ENCODE data around the gene TM4SF20. TPM values are rescaled to one million over a fixed set of nuclear protein-coding genes. Genes with fewer than 3 reads are reported as not detected.

TM4SF20 gene
- total RNA-seq, 1 donor from 2014 or later = not detected

DNA sequence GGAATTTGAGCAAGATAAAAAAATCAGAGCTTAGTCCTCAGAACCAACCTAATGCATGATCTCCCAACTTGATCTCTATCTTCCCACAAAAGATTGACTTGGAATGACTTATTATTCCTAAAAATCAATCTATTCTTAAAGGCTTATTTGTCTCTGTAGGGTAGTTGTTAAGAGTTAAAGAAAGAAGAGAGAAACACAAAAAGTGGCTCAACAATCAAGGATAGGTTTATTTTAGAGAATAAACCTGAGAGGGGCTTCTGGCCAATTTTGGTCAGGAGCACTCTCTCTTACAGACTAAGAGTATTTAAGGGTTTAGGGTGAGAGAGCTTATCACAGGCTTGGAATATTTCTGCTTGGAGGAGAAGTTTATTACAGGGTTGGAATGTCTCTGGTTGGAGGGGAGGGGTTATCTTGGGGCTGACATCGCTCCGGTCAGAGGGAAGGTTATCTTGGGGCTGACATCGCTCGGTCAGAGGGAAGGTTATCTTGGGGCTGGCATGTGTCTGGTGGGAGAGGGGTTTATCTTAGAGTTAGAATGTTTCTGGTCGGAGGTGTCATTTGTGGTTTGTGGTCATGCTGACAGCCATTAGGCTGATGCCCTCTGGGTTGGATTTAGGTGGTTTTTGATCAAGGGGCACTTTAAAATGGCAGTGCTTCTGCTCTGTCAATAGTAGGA, 56.4 kb downstream of the TM4SF20 start:
- H3K4me3 ChIP-seq (ENCODE audit: low read depth, low read length) = no peak overlapping the region
- no peaks in the 10 kb centered on the region for H3K36me3 ChIP-seq (ENCODE audit: control insufficient read depth, insufficient read depth, low read length)
- TF ChIP-seq CTCF (IDR thresholded peaks at IDR 0.05; ENCODE audit: insufficient read depth, low read length, poor library complexity, severe bottlenecking) = no peak
- DNase-seq (ENCODE audit: low read depth) = no peak
- H3K27me3 ChIP-seq (ENCODE audit: control insufficient read depth, insufficient read depth, low read length) = no peaks in the 10 kb centered on the region

GRCh38 chr2:227320305-227321094, 58.6 kb downstream of the TM4SF20 start:
- Histone ChIP-seq H3K27me3 (ENCODE audit: control insufficient read depth, insufficient read depth, low read length) (no peaks in the 10 kb centered on the region), H3K4me3 (ENCODE audit: low read depth, low read length) (no peak overlapping the region), H3K36me3 (ENCODE audit: control insufficient read depth, insufficient read depth, low read length) (no peaks in the 10 kb centered on the region)
- no peak for TF ChIP-seq CTCF (IDR thresholded peaks at IDR 0.05; ENCODE audit: insufficient read depth, low read length, poor library complexity, severe bottlenecking)
- no peak for DNase-seq (ENCODE audit: low read depth)

DNA sequence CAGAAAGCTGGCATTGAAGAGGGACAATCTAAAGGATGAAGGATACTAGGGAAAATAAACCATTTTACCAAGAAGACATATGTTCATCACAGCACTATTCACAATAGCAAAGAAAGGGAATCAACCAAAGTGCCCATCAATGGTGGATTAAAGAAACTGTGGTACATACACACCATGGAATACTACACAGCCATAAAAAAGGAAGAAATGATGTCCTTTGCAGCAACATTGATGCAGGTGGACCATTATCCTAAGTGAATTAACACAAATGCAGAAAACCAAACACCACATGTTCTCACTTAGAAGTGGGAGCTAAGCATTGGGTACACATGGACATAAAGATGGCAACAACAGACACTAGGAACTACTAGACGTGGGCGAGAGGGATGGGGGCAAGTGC, 61.3 kb downstream of the TM4SF20 start:
- no peaks in the 10 kb centered on the region for H3K27me3 ChIP-seq (ENCODE audit: control insufficient read depth, insufficient read depth, low read length)
- TF ChIP-seq CTCF (IDR thresholded peaks at IDR 0.05; ENCODE audit: insufficient read depth, low read length, poor library complexity, severe bottlenecking) = no peak
- no peaks in the 10 kb centered on the region for H3K36me3 ChIP-seq (ENCODE audit: control insufficient read depth, insufficient read depth, low read length)
- DNase-seq (ENCODE audit: low read depth) = no peak
- no peak overlapping the region for H3K4me3 ChIP-seq (ENCODE audit: low read depth, low read length)

- no peak overlapping the region for H3K4me3 ChIP-seq (ENCODE audit: low read depth, low read length)
- H3K27me3 ChIP-seq (ENCODE audit: control insufficient read depth, insufficient read depth, low read length) = no peaks in the 10 kb centered on the region
- TF ChIP-seq CTCF (IDR thresholded peaks at IDR 0.05; ENCODE audit: insufficient read depth, low read length, poor library complexity, severe bottlenecking) = no peak
- H3K36me3 ChIP-seq (ENCODE audit: control insufficient read depth, insufficient read depth, low read length) = no peaks in the 10 kb centered on the region
- DNase-seq (ENCODE audit: low read depth) = no peak
These were observed 65.8 kb downstream of the TM4SF20 start for GRCh38 chr2:227313310-227313709.

DNA sequence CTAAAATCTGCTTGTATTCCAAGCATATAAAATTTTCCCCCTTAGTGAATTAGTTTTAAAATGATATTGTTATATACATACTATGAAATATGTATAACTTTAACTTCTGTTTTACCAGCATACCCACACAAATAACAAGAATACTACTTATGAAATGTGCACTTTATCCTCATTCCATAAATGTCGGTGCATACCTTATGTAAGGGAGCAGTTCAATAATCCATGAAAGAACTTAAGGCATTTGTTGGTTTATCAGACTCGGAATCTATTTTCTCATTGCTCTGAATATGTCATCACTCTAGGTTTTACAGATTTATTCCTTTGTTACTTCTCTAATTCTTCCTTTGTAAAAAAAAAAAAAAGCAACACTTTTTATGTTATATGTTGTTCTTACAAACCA, 66.5 kb downstream of the TM4SF20 start:
- no peak for DNase-seq (ENCODE audit: low read depth)
- Histone ChIP-seq H3K36me3 (ENCODE audit: control insufficient read depth, insufficient read depth, low read length) (no peaks in the 10 kb centered on the region), H3K27me3 (ENCODE audit: control insufficient read depth, insufficient read depth, low read length) (no peaks in the 10 kb centered on the region), H3K4me3 (ENCODE audit: low read depth, low read length) (no peak overlapping the region)
- no peak for TF ChIP-seq CTCF (IDR thresholded peaks at IDR 0.05; ENCODE audit: insufficient read depth, low read length, poor library complexity, severe bottlenecking)

Other genes starting within 250 kb of the TM4SF20 start
- 3.4 and 4.0 TPM in 2 replicates for gene COL4A4, start 215.1 kb downstream of the TM4SF20 start, total RNA-seq
- 0.96 and 2.3 TPM in 2 replicates for gene COL4A3, start 214.7 kb downstream of the TM4SF20 start, total RNA-seq
- 94.8 and 112 TPM in 2 replicates for gene MFF, start 54.1 kb downstream of the TM4SF20 start, total RNA-seq
- gene SCYGR1, start 8.6 kb upstream of the TM4SF20 start, total RNA-seq = not detected in 2 replicates
- gene AGFG1, start 92.8 kb upstream of the TM4SF20 start, total RNA-seq = 75.1 and 109 TPM in 2 replicates
- not detected in 2 replicates for gene SCYGR2, start 219.6 kb upstream of the TM4SF20 start, total RNA-seq
- not detected in 2 replicates for gene SCYGR3, start 235.5 kb upstream of the TM4SF20 start, total RNA-seq
- gene SCYGR4, start 238.2 kb upstream of the TM4SF20 start, total RNA-seq = not detected in 2 replicates